ENCODE data around the gene HDAC4. TPM values are rescaled to one million over a fixed set of nuclear protein-coding genes. Genes with fewer than 3 reads are reported as not detected.

The HDAC4 gene
- total and polyA plus RNA-seq, 2 experiments from 2014 or later = 8.1 to 41.8 TPM

DNA sequence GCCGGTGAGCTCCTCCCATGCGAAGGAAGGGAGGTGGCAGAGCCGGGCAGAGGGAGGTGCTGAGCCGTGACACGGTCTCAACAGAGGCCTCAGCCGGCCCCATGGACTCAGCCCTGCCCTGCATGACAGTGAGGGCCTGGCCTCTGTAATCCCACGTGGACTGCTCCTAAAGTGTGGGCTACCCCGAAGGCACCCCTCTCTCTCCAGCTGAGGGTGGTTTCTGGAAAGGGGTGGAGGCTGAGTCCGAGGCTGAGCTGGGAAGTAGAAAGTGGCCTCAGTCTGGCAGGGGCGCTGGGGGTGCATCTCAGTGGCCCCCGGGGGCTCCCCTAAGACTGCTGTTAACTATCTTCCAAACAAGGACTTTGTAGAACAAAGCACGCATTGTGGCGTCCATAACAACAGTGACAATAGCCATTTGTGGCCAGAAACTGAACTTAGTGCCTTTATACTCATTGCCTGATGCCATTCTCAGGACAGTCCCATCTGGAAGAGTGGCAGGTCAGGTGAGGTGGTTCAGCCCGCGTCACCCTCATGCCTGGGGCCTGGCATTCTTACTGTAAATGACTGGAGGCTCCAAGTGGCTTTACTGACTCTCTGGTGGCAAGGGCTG lies 360.6 kb downstream of the HDAC4 start (continued):
- TF ChIP-seq, protein P1, sequence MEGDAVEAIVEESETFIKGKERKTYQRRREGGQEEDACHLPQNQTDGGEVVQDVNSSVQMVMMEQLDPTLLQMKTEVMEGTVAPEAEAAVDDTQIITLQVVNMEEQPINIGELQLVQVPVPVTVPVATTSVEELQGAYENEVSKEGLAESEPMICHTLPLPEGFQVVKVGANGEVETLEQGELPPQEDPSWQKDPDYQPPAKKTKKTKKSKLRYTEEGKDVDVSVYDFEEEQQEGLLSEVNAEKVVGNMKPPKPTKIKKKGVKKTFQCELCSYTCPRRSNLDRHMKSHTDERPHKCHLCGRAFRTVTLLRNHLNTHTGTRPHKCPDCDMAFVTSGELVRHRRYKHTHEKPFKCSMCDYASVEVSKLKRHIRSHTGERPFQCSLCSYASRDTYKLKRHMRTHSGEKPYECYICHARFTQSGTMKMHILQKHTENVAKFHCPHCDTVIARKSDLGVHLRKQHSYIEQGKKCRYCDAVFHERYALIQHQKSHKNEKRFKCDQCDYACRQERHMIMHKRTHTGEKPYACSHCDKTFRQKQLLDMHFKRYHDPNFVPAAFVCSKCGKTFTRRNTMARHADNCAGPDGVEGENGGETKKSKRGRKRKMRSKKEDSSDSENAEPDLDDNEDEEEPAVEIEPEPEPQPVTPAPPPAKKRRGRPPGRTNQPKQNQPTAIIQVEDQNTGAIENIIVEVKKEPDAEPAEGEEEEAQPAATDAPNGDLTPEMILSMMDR (conservative IDR thresholded peaks at IDR 0.05; ENCODE audit: low read depth in 2 of 2) = no peak
- TF ChIP-seq EZH2 (IDR thresholded peaks at IDR 0.05; ENCODE audit: low read depth, unreplicated experiment) = no peak
- TF ChIP-seq CREB1 (CRISPR knock-in tag; IDR thresholded peaks at IDR 0.05; ENCODE audit: low read depth) = no peak
- TF ChIP-seq POLR2AphosphoS5 (IDR thresholded peaks at IDR 0.05; ENCODE audit: low read depth) = no peak
- no peak for TF ChIP-seq STAT1 (IDR thresholded peaks at IDR 0.05; ENCODE audit: unreplicated experiment)
- TF ChIP-seq ZNF331 (CRISPR knock-in tag; IDR thresholded peaks at IDR 0.05; ENCODE audit: low read depth) = no peak
- TF ChIP-seq, protein P2, sequence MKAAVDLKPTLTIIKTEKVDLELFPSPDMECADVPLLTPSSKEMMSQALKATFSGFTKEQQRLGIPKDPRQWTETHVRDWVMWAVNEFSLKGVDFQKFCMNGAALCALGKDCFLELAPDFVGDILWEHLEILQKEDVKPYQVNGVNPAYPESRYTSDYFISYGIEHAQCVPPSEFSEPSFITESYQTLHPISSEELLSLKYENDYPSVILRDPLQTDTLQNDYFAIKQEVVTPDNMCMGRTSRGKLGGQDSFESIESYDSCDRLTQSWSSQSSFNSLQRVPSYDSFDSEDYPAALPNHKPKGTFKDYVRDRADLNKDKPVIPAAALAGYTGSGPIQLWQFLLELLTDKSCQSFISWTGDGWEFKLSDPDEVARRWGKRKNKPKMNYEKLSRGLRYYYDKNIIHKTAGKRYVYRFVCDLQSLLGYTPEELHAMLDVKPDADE (IDR thresholded peaks at IDR 0.05) = no peak
- no peak for TF ChIP-seq JUNB (IDR thresholded peaks at IDR 0.05; ENCODE audit: unreplicated experiment)

DNA sequence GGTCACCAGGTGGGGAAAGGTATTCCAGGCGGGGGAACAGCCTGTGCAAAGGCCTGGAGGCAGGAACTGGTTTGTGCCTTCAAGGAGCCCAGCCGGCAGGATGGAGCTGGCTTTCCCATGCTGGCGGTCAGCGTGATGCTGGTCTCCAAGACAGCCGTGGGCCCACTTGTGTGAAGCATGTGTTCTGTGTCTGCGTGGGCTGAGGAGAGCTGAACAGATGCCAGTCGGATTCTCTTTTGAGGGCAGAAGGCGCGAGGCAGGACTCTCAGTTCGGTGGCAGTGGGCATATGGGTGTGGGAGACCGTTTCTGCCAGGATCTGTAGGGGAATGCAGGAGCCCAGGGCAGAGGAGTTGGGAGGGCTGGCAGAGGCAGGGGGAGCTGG lies 361.4 kb downstream of the HDAC4 start:
- H3K27ac Mint-ChIP-seq = no peak overlapping the region
- Histone ChIP-seq H3F3A (replicated peaks; ENCODE audit: low read depth) (no peaks in the 10 kb centered on the region), H3K4me3 (no peak overlapping the region), H3K36me3 (ENCODE audit: insufficient read depth) (no peaks in the 10 kb centered on the region), H3K4me2 (no peak overlapping the region), H3K79me2 (replicated peaks; ENCODE audit: insufficient read depth) (no peaks in the 10 kb centered on the region), H2AFZ (no peak overlapping the region), H3K27ac (ENCODE audit: low read depth) (no peak overlapping the region), H3K4me1 (ENCODE audit: insufficient read depth) (no peaks in the 10 kb centered on the region), H3K9me2 (ENCODE audit: insufficient read depth) (no peaks in the 10 kb centered on the region), H3K27me3 (ENCODE audit: insufficient read depth) (no peaks in the 10 kb centered on the region), H4K20me1 (replicated peaks; ENCODE audit: insufficient read depth) (no peaks in the 10 kb centered on the region)
- ATAC-seq (no peak), DNase-seq (ENCODE audit: low spot score) (no peak)
- H3K4me3 Mint-ChIP-seq = no peak overlapping the region
- H3K36me3 Mint-ChIP-seq (ENCODE audit: low read depth) = no peaks in the 10 kb centered on the region
- H3K4me1 Mint-ChIP-seq = no peaks in the 10 kb centered on the region
- H3K27me3 Mint-ChIP-seq (ENCODE audit: insufficient read depth, low read depth, poor library complexity) = peaks cover 15% of the 10 kb centered on the region
- H3K9me3 Mint-ChIP-seq = no peaks in the 10 kb centered on the region
- TF ChIP-seq, protein P2 (IDR thresholded peaks at IDR 0.05) = no peak
- TF ChIP-seq STAT1 (IDR thresholded peaks at IDR 0.05; ENCODE audit: unreplicated experiment) (no peak), EZH2 (IDR thresholded peaks at IDR 0.05; ENCODE audit: low read depth, unreplicated experiment) (no peak), EZH2phosphoT487 (IDR thresholded peaks at IDR 0.05; ENCODE audit: unreplicated experiment) (no peak), ZNF114 (CRISPR knock-in tag; IDR thresholded peaks at IDR 0.05) (no peak), ZNF331 (CRISPR knock-in tag; IDR thresholded peaks at IDR 0.05; ENCODE audit: low read depth) (no peak), POLR2AphosphoS5 (IDR thresholded peaks at IDR 0.05; ENCODE audit: low read depth) (no peak), NANOG (IDR thresholded peaks at IDR 0.05; ENCODE audit: borderline replicate concordance) (no peak)
- TF ChIP-seq, protein P3, sequence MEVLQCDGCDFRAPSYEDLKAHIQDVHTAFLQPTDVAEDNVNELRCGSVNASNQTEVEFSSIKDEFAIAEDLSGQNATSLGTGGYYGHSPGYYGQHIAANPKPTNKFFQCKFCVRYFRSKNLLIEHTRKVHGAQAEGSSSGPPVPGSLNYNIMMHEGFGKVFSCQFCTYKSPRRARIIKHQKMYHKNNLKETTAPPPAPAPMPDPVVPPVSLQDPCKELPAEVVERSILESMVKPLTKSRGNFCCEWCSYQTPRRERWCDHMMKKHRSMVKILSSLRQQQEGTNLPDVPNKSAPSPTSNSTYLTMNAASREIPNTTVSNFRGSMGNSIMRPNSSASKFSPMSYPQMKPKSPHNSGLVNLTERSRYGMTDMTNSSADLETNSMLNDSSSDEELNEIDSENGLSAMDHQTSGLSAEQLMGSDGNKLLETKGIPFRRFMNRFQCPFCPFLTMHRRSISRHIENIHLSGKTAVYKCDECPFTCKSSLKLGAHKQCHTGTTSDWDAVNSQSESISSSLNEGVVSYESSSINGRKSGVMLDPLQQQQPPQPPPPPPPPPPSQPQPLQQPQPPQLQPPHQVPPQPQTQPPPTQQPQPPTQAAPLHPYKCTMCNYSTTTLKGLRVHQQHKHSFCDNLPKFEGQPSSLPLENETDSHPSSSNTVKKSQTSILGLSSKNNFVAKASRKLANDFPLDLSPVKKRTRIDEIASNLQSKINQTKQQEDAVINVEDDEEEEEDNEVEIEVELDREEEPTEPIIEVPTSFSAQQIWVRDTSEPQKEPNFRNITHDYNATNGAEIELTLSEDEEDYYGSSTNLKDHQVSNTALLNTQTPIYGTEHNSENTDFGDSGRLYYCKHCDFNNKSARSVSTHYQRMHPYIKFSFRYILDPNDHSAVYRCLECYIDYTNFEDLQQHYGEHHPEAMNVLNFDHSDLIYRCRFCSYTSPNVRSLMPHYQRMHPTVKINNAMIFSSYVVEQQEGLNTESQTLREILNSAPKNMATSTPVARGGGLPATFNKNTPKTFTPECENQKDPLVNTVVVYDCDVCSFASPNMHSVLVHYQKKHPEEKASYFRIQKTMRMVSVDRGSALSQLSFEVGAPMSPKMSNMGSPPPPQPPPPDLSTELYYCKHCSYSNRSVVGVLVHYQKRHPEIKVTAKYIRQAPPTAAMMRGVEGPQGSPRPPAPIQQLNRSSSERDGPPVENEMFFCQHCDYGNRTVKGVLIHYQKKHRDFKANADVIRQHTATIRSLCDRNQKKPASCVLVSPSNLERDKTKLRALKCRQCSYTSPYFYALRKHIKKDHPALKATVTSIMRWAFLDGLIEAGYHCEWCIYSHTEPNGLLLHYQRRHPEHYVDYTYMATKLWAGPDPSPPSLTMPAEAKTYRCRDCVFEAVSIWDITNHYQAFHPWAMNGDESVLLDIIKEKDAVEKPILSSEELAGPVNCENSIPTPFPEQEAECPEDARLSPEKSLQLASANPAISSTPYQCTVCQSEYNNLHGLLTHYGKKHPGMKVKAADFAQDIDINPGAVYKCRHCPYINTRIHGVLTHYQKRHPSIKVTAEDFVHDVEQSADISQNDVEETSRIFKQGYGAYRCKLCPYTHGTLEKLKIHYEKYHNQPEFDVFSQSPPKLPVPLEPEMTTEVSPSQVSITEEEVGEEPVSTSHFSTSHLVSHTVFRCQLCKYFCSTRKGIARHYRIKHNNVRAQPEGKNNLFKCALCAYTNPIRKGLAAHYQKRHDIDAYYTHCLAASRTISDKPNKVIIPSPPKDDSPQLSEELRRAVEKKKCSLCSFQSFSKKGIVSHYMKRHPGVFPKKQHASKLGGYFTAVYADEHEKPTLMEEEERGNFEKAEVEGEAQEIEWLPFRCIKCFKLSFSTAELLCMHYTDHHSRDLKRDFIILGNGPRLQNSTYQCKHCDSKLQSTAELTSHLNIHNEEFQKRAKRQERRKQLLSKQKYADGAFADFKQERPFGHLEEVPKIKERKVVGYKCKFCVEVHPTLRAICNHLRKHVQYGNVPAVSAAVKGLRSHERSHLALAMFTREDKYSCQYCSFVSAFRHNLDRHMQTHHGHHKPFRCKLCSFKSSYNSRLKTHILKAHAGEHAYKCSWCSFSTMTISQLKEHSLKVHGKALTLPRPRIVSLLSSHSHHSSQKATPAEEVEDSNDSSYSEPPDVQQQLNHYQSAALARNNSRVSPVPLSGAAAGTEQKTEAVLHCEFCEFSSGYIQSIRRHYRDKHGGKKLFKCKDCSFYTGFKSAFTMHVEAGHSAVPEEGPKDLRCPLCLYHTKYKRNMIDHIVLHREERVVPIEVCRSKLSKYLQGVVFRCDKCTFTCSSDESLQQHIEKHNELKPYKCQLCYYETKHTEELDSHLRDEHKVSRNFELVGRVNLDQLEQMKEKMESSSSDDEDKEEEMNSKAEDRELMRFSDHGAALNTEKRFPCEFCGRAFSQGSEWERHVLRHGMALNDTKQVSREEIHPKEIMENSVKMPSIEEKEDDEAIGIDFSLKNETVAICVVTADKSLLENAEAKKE (CRISPR knock-in tag; IDR thresholded peaks at IDR 0.05) = no peak
- TF ChIP-seq, protein P1 (conservative IDR thresholded peaks at IDR 0.05; ENCODE audit: low read depth in 2 of 2) = no peak

Measured in GM23338 (cell line).